Astrocyte (in vitro differentiated cells and primary cell): ENCODE results near the gene UBE2J2. TPM values are rescaled to one million over a fixed set of nuclear protein-coding genes. Genes with fewer than 3 reads are reported as not detected.

Experiments
- DNase-seq: peaks from one replicate; pipeline ENCODE4 v3.0.0-alpha.2; 2010; ENCODE audit warnings: low read depth
- FAIRE-seq: peaks from 2 replicates; lab custom pipeline; 2011; peaks lifted over from hg19 to GRCh38; lab: Jason Lieb, UNC
- H2AFZ ChIP-seq: 2 replicates; pipeline ENCODE4 v1.6.0; 2012; ENCODE audit warnings: low read depth, low read length, inconsistent platforms
- H3K27ac ChIP-seq: 2 replicates; pipeline ENCODE4 v1.5.1; 2011; ENCODE audit warnings: low read depth, low read length, inconsistent platforms
- H3K27me3 ChIP-seq: 2 replicates; pipeline ENCODE4 v1.6.0; 2011; ENCODE audit warnings: low read length, inconsistent platforms; ENCODE audit not compliant: insufficient read depth
- H3K36me3 ChIP-seq: 2 replicates; pipeline ENCODE4 v1.5.1; 2011; ENCODE audit warnings: low read length, inconsistent platforms; ENCODE audit not compliant: insufficient read depth
- H3K4me1 ChIP-seq: 2 replicates; pipeline ENCODE4 v1.5.1; 2011; ENCODE audit warnings: low read length, inconsistent platforms; ENCODE audit not compliant: insufficient read depth
- H3K4me2 ChIP-seq: 2 replicates; pipeline ENCODE4 v1.6.0; 2012; ENCODE audit warnings: low read length, inconsistent platforms
- H3K4me3 ChIP-seq: 2 replicates; pipeline ENCODE4 v1.5.1; 2011; ENCODE audit warnings: low read depth, mild to moderate bottlenecking, low read length, inconsistent platforms; ENCODE audit not compliant: insufficient read depth
- H3K79me2 ChIP-seq: 2 replicates; pipeline ENCODE4 v1.6.0; 2012; ENCODE audit warnings: mild to moderate bottlenecking, low read length, inconsistent platforms; ENCODE audit not compliant: insufficient read depth
- H3K9ac ChIP-seq: 2 replicates; pipeline ENCODE4 v1.6.0; 2012; ENCODE audit warnings: mild to moderate bottlenecking, low read length, inconsistent platforms
- H3K9me3 ChIP-seq: 2 replicates; pipeline ENCODE4 v1.5.1; 2012; ENCODE audit warnings: low read depth, mild to moderate bottlenecking, low read length, inconsistent platforms; ENCODE audit not compliant: insufficient read depth
- H4K20me1 ChIP-seq: 2 replicates; pipeline ENCODE4 v1.6.0; 2012; ENCODE audit warnings: low read length, inconsistent platforms; ENCODE audit not compliant: insufficient read depth
- H3K27ac Mint-ChIP-seq: one replicate; pipeline ENCODE4 v1.8.0; 2021; ENCODE audit warnings: mild to moderate bottlenecking, mixed read lengths; ENCODE audit not compliant: unreplicated experiment
- H3K27me3 Mint-ChIP-seq: one replicate; pipeline ENCODE4 v1.8.0; 2021; ENCODE audit warnings: low read depth, mixed read lengths; ENCODE audit not compliant: unreplicated experiment
- H3K36me3 Mint-ChIP-seq: one replicate; pipeline ENCODE4 v1.8.0; 2021; ENCODE audit warnings: low read depth, mixed read lengths; ENCODE audit not compliant: unreplicated experiment
- H3K4me1 Mint-ChIP-seq: one replicate; pipeline ENCODE4 v1.8.0; 2021; ENCODE audit warnings: low read depth, mixed read lengths; ENCODE audit not compliant: unreplicated experiment
- H3K4me3 Mint-ChIP-seq: one replicate; pipeline ENCODE4 v1.8.0; 2021; ENCODE audit warnings: mild to moderate bottlenecking, moderate library complexity, mixed read lengths; ENCODE audit not compliant: unreplicated experiment
- H3K9me3 Mint-ChIP-seq: one replicate; pipeline ENCODE4 v1.8.0; 2021; ENCODE audit warnings: mild to moderate bottlenecking, mixed read lengths; ENCODE audit not compliant: unreplicated experiment
- EZH2 ChIP-seq: IDR thresholded peaks from 2 replicates; pipeline ENCODE4 v1.6.1; 2012; ENCODE audit warnings: mild to moderate bottlenecking, low read length, inconsistent platforms; ENCODE audit not compliant: insufficient read depth
- total RNA-seq: library from RNA; stranded (reverse); gene quantifications from 2 replicates; pipeline ENCODE4 v1.2.1, GENCODE V29; 2021
- TF ChIP-seq, protein P1 (sequence below): IDR thresholded peaks from 2 replicates; pipeline ENCODE4 v1.5.1; 2011; ENCODE audit warnings: low read depth, mild to moderate bottlenecking, inconsistent platforms, low read length, moderate library complexity; ENCODE audit not compliant: insufficient read depth

UBE2J2 gene
- total RNA-seq, 1 donor from 2014 or later: 67.4 TPM

GRCh38 chr1:1239227-1239613 lies 34.4 kb downstream of the UBE2J2 start:
- H3K36me3 ChIP-seq: no peaks in the 10 kb centered on the region
- Mint-ChIP-seq H3K27ac (no peak overlapping the region), H3K27me3 (no peaks in the 10 kb centered on the region), H3K9me3 (no peaks in the 10 kb centered on the region), H3K36me3 (no peaks in the 10 kb centered on the region), H3K4me3 (no peak overlapping the region), H3K4me1 (no peaks in the 10 kb centered on the region)
- no peaks in the 10 kb centered on the region for H3K27me3 ChIP-seq
- H3K4me1 ChIP-seq: no peaks in the 10 kb centered on the region
- no peaks in the 10 kb centered on the region for H3K9me3 ChIP-seq
- no peak overlapping the region for H3K4me3 ChIP-seq
- H3K27ac ChIP-seq: no peak overlapping the region
- no peak overlapping the region for H2AFZ ChIP-seq
- no peak overlapping the region for H3K4me2 ChIP-seq
- H3K79me2 ChIP-seq: peaks cover 7% of the 10 kb centered on the region
- TF ChIP-seq EZH2: no peak
- TF ChIP-seq, protein P1, sequence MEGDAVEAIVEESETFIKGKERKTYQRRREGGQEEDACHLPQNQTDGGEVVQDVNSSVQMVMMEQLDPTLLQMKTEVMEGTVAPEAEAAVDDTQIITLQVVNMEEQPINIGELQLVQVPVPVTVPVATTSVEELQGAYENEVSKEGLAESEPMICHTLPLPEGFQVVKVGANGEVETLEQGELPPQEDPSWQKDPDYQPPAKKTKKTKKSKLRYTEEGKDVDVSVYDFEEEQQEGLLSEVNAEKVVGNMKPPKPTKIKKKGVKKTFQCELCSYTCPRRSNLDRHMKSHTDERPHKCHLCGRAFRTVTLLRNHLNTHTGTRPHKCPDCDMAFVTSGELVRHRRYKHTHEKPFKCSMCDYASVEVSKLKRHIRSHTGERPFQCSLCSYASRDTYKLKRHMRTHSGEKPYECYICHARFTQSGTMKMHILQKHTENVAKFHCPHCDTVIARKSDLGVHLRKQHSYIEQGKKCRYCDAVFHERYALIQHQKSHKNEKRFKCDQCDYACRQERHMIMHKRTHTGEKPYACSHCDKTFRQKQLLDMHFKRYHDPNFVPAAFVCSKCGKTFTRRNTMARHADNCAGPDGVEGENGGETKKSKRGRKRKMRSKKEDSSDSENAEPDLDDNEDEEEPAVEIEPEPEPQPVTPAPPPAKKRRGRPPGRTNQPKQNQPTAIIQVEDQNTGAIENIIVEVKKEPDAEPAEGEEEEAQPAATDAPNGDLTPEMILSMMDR: no peak
- FAIRE-seq (no peak), DNase-seq (no peak)
- H3K9ac ChIP-seq: no peak overlapping the region
- peaks cover 11% of the 10 kb centered on the region for H4K20me1 ChIP-seq

DNA sequence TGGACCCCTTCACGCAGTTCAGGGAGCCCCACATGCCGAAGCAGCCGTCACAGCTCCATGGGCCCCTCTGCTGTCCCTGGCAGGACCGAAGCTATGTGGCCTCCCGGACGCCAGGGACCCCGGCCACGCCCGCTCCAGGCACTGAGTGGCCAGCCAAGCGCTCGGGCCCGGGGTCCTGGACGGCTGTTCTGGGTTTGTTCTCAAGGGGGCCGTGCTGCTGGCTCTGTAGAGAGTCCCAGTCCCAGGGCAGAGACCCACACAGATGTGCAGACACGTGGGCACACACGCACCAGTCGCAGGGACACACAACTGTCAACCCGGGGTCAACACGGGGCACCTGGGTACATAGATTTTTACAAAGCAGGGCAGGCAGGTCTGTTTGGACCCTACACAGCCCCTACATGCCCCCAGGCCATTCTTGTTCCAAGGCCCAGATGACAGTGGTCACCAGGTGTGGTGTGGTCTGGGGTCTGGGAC lies 34.9 kb downstream of the UBE2J2 start:
- H3K79me2 ChIP-seq: peaks cover 12% of the 10 kb centered on the region
- no peak overlapping the region for H3K27ac Mint-ChIP-seq
- no peaks in the 10 kb centered on the region for H3K36me3 ChIP-seq
- no peak overlapping the region for H3K9ac ChIP-seq
- no peaks in the 10 kb centered on the region for H3K4me1 ChIP-seq
- FAIRE-seq (no peak), DNase-seq (no peak)
- H3K36me3 Mint-ChIP-seq: no peaks in the 10 kb centered on the region
- H3K4me2 ChIP-seq: no peak overlapping the region
- no peak overlapping the region for H3K4me3 Mint-ChIP-seq
- H3K9me3 Mint-ChIP-seq: peaks cover 2% of the 10 kb centered on the region
- no peak overlapping the region for H3K27ac ChIP-seq
- no peak overlapping the region for H3K4me3 ChIP-seq
- no peaks in the 10 kb centered on the region for H3K9me3 ChIP-seq
- no peak for TF ChIP-seq EZH2
- TF ChIP-seq, protein P1: no peak
- peaks cover 3% of the 10 kb centered on the region for H3K4me1 Mint-ChIP-seq
- no peaks in the 10 kb centered on the region for H3K27me3 ChIP-seq
- H4K20me1 ChIP-seq: peaks cover 15% of the 10 kb centered on the region
- no peak overlapping the region for H2AFZ ChIP-seq
- H3K27me3 Mint-ChIP-seq: no peaks in the 10 kb centered on the region

GRCh38 chr1:1237874-1238701 lies 35.6 kb downstream of the UBE2J2 start:
- Mint-ChIP-seq H3K9me3 (peaks cover 2% of the 10 kb centered on the region), H3K4me1 (peaks cover 6% of the 10 kb centered on the region), H3K4me3 (no peak overlapping the region), H3K36me3 (no peaks in the 10 kb centered on the region), H3K27ac (no peak overlapping the region), H3K27me3 (no peaks in the 10 kb centered on the region)
- TF ChIP-seq EZH2: no peak
- TF ChIP-seq, protein P1: no peak
- Histone ChIP-seq H3K27ac (no peak overlapping the region), H4K20me1 (peaks cover 17% of the 10 kb centered on the region), H3K9me3 (peaks cover 2% of the 10 kb centered on the region), H3K9ac (no peak overlapping the region), H3K4me1 (no peaks in the 10 kb centered on the region), H3K4me3 (no peak overlapping the region), H3K79me2 (peaks cover 18% of the 10 kb centered on the region), H3K36me3 (no peaks in the 10 kb centered on the region), H3K4me2 (no peak overlapping the region), H3K27me3 (no peaks in the 10 kb centered on the region), H2AFZ (no peak overlapping the region)
- DNase-seq (no peak), FAIRE-seq (no peak)
